GM21737 (cell line): ENCODE measurements around the gene TBX1.

Experiments
- ATAC-seq: cut with Tn5 transposase; IDR thresholded peaks from one replicate; pipeline ENCODE4 v1.9.1; 2021; ENCODE audit warnings: mild to moderate bottlenecking, moderate library complexity; ENCODE audit not compliant: unreplicated experiment

TBX1 gene

DNA sequence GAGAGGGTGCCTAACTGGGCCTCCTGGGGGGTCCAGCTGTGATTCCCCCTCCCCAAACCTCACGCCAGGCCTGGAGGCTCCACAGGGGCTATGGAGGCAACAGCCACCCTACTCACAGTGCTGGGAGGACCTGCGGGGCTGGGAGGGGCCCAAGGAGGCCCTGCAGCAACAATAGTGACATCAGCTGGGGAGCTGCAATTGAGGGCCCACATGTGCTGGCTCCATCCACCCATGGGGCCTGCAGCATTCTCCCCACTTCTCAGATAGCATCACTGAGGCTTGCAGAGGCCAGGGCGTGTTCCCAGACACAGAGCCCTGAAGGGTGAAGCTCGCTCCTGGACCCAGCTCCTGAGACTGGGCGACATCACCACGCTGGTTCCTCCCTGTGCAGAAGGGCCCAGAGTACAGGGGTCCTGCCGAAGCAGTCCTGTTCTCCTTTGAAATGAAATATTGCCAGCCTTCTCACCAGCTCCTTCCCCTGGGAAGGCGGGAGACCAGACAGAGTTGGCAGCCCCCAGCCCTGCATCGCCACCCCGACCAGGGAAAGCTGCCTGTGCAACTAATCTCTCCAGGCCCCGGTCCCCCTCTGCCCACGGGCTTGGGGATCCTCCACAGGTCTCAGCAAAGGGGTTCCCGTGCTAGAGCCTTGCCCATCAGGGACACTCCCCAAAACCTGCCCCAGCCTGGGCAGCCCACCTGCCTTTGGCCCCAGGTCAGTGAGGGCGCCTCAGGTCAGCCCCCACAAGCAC, 8.9 kb upstream of the TBX1 start:
- no peak for ATAC-seq

- no peak for ATAC-seq
Measured at GRCh38 chr22:19753090-19753842, 7.3 kb upstream of the TBX1 start.

- no peak for ATAC-seq
Measured at GRCh38 chr22:19753996-19754700, 6.4 kb upstream of the TBX1 start.

GRCh38 chr22:19754701-19755144, 5.9 kb upstream of the TBX1 start:
- no peak for ATAC-seq

- no peak for ATAC-seq
Measured at GRCh38 chr22:19755145-19755710, 5.3 kb upstream of the TBX1 start.

- no peak for ATAC-seq
Measured at GRCh38 chr22:19755722-19756287, 4.8 kb upstream of the TBX1 start.

DNA sequence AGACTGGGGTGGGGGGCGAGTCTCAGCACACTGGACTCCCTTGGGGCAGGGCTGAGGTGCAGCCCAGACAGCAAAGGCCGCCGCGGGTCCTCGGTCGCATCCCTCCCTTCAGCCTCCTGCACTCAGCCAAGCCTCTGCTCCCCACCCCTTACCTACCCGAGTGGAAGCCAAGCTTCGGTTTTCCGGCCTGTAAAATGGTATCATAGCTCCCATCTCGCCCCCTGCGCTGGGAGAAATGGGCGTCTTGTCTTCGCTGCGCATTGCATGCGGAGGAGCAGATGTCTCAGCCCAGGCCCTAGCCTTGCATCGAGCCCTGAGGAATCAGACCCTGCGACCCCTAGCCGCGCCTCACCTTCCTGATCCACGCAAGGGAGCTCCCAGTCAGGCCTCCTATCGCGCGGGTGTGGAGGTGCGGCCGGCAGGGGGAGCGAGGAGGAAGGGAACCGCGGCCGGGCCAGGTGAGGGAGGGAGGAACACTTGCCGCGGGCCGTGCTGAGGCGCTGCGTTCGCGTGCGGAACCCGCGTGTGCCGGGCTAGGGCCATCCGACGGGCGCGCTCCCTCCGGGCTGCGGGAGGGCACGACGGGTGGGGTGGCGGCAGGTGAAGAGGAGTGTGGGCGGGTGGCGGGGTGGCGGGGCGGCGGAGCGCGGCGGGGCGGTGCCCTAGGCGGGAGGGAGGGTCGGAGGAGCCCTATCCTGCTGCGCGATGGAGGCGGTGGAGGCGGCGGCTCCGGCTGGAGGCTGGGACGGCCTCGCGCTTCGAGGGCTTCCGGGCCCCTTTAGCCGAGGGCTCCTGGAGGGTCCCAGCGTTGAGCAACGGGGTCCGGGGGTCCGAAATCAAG, 4.1 kb upstream of the TBX1 start:
- no peak for ATAC-seq

DNA sequence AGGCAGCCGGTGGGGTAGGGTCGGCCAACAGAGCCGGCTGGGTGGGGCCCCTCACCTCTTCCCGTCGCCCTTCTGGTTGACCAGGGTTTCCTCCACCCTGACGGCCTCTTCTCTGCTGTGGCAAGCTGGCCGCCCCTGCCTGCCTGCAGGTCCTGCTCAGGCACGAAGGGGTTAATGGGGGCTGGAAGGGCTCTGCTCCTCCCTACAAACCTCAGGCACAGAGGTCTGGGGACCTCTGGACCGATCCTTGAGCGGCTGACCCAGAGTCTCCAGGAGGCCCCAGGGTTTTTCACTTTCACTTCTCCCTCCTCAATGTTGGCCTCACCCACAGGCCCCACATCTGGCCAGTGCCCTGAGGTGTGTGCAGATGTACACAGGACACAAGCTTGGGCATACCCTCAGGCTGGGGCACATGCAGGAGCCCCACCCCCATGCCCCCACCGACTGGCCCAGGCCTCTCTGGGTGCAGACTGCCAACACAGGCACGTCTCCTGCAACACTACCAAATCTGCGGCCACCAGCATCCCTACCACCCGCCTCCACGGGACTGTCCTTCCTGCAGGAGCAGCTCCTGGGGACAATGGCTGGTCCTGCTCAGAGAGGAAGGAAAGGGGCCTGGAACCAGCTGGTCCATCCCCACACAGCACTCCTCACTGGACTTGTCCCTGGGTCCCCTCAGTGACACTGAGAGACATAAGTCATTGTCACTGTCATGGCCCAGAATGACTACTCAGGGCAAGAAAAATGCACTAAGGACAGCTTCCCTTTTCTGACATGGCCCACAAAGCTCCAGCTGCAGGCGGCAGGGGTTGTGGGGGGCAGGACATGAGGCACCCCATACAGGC, 3.2 kb upstream of the TBX1 start:
- ATAC-seq = no peak

DNA sequence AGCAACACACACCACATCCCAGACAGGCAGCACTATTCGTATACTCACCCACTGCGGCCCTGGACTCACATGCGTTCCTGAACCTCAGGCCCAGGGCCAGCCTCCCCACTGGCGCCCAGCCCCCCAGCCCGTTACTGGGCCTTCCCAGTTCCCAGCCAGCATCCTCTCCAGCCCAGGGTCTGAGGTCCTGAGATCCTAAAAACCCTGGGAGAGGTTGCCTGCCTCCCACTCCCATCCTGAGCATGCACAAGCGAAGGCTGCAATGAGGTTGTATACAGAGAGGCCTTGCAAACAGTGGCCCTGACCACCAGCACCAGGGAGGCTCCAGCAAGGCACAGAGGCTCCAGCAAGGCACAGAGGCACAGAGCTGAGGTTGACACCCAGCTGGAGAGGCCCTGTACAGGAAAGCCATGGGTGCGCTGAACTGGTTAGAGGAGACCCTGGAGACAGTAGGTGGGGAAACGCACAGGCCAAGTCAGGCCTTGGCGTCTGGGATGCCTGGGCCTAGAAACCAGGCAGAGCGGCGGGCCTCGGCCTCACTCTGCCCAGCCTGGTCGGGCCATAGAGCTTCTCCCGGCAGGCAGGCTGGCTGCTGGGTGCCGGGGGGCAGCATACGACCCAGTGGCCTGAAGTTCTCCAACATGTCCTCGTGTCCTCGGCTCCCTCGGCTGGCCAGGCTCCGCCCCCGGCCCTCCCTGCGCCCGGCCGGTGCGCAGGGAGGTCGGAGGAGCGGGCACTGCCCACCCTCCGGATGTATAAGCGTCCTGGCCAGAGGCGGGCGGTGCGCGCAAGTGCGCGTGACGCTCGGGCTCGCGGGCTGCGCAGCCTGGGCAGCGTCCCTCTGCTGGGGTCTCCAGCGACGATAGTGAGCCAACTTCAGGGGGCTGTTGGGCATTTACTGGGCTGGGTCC, 2.3 kb upstream of the TBX1 start:
- no peak for ATAC-seq

DNA sequence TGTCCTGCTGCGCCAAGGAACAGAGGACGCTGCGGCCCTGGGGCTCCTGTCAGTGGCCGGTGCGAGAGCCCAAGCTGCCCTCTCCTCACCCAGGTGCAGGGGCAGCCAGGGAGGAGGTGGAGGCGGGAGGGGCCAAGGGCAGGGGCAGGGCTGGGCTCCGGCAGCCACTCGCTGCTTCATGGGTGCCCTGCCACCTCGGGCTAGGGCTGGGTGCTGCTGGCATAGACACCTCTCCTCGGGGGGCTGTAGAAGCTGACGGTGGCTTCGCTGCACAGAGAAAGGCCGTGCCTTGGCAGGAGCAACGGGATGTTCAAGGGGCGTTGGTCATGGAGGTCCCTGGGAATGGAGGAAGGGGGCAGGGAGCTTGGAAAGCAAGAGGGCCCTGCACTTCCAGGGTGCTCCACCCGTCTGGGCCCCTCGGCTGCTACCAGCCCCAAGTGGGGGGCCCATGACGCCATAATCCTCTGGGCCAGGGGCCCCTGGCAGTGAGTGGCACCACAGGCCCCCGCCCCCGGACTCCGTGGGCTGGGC, 1.6 kb upstream of the TBX1 start:
- ATAC-seq = no peak

GRCh38 chr22:19759427-19760057, 1.0 kb upstream of the TBX1 start:
- no peak for ATAC-seq

- no peak for ATAC-seq
Measured at GRCh38 chr22:19760951-19761724, 560 bp downstream of the TBX1 start.

DNA sequence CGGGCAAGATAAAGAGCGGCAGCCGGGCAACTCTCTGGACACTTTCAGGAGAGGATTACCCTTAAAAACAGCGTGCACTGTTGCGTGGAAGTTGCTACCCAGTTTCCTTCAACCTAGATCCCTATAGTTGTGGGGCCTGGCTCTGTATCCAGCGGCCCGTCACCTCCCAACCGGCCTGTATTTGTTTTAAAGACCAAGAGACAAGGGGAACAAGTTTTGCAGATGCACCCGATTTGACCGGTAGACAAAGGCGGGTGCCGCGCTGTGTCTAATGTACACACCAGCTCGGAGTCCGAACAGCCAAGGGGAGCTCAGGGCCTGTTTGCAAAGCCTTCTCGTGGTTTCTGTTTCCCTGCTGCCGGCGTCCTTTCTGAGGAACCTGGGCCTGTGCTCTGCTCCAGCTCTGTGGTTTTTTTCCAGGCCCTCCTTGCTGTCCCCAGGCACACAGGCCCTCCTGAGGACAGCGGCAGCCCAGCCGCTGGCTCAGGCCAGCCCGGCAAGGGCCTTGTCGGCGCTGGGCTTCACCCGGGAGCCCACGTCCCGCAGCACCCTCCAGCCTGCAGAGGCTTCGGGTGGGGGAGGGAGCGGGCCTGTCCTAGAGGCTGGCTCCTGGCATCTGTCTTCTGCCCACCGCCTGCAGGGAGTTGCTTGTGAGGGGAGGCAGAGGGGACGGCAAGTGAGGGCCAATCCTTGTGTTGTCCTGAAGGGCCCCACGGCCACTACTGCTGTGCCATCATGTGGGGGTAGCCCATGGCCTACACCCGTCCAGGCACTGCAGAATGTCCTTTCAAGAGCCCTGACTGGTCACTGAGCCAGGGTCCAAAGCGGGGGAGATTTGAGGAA, 1.4 kb downstream of the TBX1 start:
- no peak for ATAC-seq

DNA sequence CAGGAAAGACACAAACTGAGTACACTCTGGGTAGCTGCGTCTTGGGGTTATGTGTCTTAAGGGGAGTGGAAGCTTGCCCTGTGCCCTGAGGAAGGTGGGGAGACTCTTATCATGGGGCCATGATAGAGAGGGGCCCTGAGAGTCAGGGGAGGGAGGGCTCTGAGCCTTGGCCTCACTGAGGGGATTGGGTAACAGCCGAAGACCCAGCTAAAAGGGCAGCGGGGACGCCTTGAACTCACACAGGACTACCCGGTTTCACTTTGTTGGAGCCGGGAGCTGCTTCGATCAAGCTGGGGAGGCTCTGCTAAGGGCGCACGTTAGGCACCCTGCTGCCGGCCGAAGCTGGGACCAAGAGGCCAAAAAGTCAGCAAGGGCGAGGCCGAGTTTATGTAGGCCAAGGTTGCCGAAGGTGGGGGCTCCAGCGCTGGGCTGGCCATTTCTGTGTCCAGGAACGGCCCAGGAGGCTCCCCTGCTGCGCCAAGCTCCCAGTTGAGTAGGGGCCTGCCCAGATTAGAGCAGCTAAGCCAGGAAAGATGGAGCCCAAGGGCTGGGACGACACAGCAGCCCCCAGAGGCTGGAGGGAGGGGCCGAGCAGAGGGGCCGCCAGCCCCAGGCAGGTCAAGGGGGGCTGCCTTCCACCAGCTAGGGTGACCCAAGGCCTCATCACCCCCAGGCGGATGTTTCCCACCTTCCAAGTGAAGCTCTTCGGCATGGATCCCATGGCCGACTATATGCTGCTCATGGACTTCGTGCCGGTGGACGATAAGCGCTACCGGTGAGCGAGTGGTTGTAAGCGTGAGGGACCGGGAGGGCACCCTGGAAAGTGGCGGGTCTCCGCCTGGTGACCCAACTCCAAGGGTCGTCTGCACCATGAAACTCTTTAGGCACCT, 2.2 kb downstream of the TBX1 start:
- no peak for ATAC-seq
